WERI-Rb-1 (cell line): ENCODE data around the gene NLGN1.

Experiments
- DNase-seq: peaks from one replicate; pipeline ENCODE4 v3.0.0-alpha.2; 2020
- H3K27ac ChIP-seq: fragments of 250-450 bp; sonication (Bioruptor Pico); 2 replicates; pipeline ENCODE4 v1.5.1; 2020; ENCODE audit warnings: mild to moderate bottlenecking, moderate library complexity
- H3K27me3 ChIP-seq: fragments of 250-450 bp; sonication (Bioruptor Pico); 2 replicates; pipeline ENCODE4 v1.5.1; 2021; ENCODE audit warnings: mild to moderate bottlenecking, low read depth, moderate library complexity; ENCODE audit not compliant: insufficient read depth, severe bottlenecking
- H3K36me3 ChIP-seq: fragments of 250-450 bp; sonication (Bioruptor Pico); 2 replicates; pipeline ENCODE4 v1.5.1; 2020; ENCODE audit warnings: mild to moderate bottlenecking, moderate library complexity
- H3K4me3 ChIP-seq: 2 replicates; pipeline ENCODE4 v1.5.1; 2011; ENCODE audit warnings: low read depth, mild to moderate bottlenecking, control low read depth, low read length
- H3K9me3 ChIP-seq: fragments of 250-450 bp; sonication (Bioruptor Pico); 2 replicates; pipeline ENCODE4 v1.5.1; 2021; ENCODE audit warnings: mild to moderate bottlenecking, moderate library complexity; ENCODE audit not compliant: severe bottlenecking
- CTCF ChIP-seq: IDR thresholded peaks from 2 replicates; pipeline ENCODE4 v1.5.1; 2011; ENCODE audit warnings: low read depth, mild to moderate bottlenecking, control low read depth, inconsistent platforms, low read length

The NLGN1 gene

GRCh38 chr3:174198199-174198598 lies 800.7 kb downstream of the NLGN1 start:
- DNase-seq, result no peak
- H3K4me3 ChIP-seq, result no peak overlapping the region
- no peak overlapping the region for H3K27ac ChIP-seq
- H3K27me3 ChIP-seq, result no peaks in the 10 kb centered on the region
- no peaks in the 10 kb centered on the region for H3K9me3 ChIP-seq
- no peak for TF ChIP-seq CTCF
- no peaks in the 10 kb centered on the region for H3K36me3 ChIP-seq

GRCh38 chr3:174199696-174200095 lies 802.2 kb downstream of the NLGN1 start:
- Histone ChIP-seq H3K27me3 (no peaks in the 10 kb centered on the region), H3K9me3 (no peaks in the 10 kb centered on the region), H3K36me3 (no peaks in the 10 kb centered on the region), H3K4me3 (no peak overlapping the region), H3K27ac (no peak overlapping the region)
- TF ChIP-seq CTCF, result no peak
- DNase-seq, result no peak

DNA sequence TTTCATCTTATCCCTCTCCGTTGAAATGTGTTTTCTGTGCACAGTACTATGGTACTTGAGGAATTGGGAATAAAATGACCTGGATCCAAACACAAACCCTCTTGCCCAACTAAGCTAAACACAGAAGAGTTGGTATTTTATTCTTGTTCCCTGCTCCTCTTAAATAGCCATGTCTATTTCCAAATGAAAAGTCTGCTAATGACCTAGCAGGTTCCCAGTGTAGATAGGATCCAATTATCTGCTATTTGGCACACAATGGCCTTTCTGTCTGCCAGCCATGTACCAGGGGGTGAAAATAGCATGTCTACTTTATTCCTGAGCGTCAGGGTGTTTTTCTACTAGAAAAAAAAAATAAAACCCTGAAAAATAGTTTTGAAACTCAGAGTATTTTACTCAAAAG lies 804.6 kb downstream of the NLGN1 start:
- H3K27ac ChIP-seq, result no peak overlapping the region
- DNase-seq, result no peak

DNA sequence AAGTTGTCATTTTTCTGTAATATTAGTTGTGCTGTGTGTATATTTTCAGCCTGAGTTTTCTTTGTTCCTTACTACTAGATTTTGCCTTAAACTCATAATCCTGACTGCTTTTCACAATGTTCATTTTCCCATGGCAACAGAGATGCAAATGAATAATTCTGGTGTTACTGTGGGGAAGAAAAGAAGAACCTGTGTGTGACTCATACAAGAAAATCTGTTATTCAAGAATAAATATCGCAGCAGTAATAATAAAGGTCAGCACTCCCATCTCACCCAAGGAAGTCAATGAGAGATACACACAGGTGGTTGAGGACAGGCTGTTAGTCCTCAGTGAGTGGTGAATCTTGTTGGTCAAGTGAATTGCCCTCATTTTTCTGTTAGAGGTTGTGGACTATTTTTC lies 805.0 kb downstream of the NLGN1 start:
- DNase-seq, result no peak
- no peaks in the 10 kb centered on the region for H3K9me3 ChIP-seq
- no peak overlapping the region for H3K27ac ChIP-seq
- H3K4me3 ChIP-seq, result no peak overlapping the region
- no peaks in the 10 kb centered on the region for H3K36me3 ChIP-seq
- no peaks in the 10 kb centered on the region for H3K27me3 ChIP-seq
- TF ChIP-seq CTCF, result no peak

More for the DNA sequence above, 804.6 kb downstream of the NLGN1 start:
- H3K4me3 ChIP-seq, result no peak overlapping the region
- no peak for TF ChIP-seq CTCF
- no peaks in the 10 kb centered on the region for H3K27me3 ChIP-seq
- no peaks in the 10 kb centered on the region for H3K9me3 ChIP-seq
- no peaks in the 10 kb centered on the region for H3K36me3 ChIP-seq

DNA sequence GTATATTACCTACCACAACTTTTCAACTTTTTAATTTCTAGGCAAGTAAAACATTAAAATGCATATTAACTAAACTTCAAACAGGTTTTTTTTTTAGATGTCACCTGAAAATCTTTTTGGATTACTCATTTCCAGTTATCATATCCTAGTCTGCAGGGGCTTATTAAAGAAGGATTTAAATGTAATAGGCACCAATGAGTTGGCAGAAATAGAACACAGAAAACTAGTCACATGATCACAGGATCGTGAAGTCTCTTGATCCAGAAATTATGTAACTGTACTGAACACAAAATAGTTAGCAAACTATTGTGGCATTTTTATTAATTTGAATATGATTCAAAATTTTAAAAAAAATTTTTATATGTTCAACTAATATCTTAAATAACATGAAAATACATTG lies 807.2 kb downstream of the NLGN1 start:
- Histone ChIP-seq H3K27me3 (no peaks in the 10 kb centered on the region), H3K9me3 (no peaks in the 10 kb centered on the region), H3K4me3 (no peak overlapping the region), H3K36me3 (no peaks in the 10 kb centered on the region), H3K27ac (no peak overlapping the region)
- no peak for TF ChIP-seq CTCF
- DNase-seq, result no peak

DNA sequence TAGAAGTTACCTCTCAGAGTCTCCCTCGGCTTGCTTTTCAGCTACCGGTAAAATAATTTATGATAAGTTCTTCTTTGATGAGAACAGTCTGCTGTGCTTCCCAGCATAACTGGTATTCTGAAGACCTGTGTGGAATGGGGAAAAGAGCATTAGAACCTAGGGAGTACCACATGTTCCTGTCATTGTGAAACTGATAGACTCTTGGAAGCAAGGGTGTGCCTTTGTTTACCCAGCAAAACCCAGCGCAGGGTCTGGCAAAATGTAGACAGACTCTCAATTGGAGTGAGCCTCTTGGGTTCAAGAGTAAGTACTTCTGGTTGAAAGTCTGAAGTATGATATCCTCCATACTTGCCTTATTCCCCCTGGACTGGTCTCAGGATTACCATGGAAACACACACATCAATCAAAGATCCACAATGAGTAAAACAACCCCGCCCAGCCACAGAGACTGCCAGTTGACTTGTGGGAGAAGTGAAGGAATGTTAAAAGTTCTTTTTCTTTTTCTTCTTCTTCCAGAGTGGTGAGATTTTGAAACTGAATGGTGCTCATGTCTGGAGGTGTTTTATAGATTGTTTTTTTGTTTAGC lies 809.2 kb downstream of the NLGN1 start:
- Histone ChIP-seq H3K27ac (no peak overlapping the region), H3K27me3 (no peaks in the 10 kb centered on the region), H3K9me3 (no peaks in the 10 kb centered on the region), H3K4me3 (no peak overlapping the region), H3K36me3 (no peaks in the 10 kb centered on the region)
- DNase-seq, result no peak
- TF ChIP-seq CTCF, result no peak
